GM19452 (cell line): ENCODE data around the gene SLFN13.
"Not testable (repeated sequence)": the region's sequence is repeated elsewhere in the genome, so short reads cannot be mapped to it uniquely, and the experiment has no call there.

Experiments
- ATAC-seq: cut with Tn5 transposase; IDR thresholded peaks from one replicate; pipeline ENCODE4 v1.9.1; 2021; ENCODE audit not compliant: unreplicated experiment

Gene SLFN13

DNA sequence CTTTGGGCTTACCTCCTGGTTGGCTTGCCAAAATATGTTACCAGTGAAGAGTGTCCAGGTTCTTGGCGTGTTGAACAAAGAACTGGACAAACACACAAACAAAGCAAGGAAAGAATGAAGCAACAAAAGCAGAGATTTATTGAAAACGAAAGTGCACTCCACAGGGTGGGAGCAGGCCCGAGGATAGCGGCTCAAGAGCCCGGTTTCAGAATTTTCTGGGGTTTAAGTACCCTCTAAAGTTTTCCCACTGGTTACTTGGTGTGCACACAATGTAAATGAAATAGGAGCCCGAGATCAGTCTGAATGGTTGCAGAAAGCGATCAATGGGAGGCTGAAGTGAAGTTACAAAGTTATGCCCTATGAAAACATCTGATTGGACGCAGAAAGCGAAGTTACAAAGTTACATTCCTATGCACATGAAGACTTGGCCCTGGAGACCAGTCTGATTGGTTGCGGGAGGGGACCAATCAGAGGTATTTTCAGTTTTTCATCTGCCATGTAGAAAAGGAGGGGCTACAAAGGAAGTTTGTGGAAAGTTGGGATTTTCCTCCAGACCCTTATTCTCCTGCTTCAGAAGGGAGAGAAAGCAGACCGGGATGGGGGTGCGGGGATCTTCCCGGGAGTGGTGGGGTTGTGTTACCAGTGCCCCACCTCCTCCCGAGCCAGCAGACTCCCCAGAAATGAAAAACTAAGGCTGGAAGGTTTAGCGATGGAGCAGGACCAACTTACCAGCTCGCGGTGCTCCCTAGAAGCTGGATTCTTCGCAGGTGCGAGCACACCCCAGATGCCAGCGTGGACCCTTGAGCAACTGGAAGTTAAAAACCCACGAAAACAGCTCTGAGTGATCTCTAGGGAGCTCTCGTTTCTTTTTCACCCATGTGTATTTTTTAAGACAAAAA, 16.1 kb downstream of the SLFN13 start, which contains the start of gene SLFN12:
Gene SLFN12 (minus strand): TSS at position 325 of the 899 bp plus-strand sequence. CDS start 9,472 bp downstream, outside the sequence.
- ATAC-seq: peak; percentile 71

DNA sequence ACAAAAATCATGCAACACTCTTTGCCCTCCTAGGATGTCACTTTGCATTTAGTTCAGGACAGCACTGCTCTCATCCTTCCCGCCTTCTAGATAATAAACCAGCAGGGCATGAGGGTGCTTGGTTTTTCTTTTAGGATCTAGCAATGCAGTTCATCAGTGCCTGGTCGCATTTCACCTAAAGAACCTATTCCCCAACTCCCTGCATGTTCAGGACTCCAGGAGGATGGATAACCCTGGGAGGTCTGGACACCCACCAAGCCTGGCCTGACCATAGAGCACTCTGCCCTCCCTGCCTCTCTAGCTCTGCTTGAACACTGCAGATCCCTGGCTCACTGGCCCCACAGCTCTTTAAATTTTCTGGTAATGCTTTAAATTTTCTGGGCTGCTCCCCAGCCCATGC, 18.9 kb downstream of the SLFN13 start:
- ATAC-seq: no peak

DNA sequence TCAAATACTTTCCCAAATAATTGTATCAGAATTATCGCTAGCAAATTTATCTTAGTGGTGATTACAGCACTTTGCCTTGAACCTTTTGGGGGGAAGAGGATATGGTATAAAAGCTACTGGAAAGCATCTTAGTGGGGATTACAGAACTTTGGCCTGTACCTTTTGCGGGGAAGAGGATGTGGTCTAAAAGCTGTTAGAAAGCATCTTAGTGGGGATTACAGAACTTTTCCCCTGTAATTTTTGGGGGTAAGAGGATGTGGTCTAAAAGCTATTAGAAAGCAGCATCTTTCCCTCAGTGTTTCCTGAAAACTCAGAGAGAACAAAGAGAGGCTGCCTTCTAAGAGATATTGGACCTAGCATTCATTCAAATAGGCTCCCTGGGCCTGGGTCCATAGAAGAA, 20.3 kb downstream of the SLFN13 start:
- no peak for ATAC-seq

DNA sequence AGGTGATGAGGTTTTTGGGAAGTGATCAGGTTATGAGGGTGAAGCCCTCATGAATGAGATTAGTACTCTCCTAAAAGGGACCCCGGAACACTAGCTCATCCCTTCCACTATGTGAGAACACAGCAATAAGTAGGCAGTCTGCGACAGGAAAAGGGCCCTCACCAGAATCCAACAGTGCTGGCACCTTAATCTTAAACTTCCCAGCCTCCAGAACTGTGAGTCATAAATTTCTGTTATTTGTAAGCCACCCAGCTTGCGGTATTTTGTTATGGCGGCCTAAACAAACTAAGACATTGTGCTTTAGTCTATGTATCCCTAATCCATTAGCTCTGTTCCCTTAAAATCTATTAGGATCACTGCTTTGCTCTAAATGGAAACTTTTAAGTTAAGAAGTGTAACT, 24.8 kb downstream of the SLFN13 start:
- ATAC-seq: no peak

DNA sequence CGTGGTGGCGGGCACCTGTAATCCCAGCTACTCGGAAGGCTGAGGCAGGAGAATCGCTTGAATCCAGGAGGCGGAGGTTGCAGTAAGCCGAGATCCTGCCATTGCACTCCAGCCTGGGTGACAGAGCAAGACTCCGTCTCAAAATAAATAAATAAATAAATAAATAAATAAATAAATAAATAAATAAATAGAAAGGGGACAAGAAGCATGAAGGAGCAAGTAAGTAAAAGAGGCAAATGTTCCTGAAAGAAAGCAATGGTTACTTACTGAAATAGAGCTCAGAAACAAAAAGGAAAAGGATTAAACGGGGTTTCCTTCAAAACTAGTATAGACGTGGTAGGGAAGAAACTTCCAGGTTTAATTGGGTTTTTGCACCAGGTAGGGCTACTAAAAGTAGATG, 27.5 kb downstream of the SLFN13 start:
- not testable (repeated sequence) for ATAC-seq

DNA sequence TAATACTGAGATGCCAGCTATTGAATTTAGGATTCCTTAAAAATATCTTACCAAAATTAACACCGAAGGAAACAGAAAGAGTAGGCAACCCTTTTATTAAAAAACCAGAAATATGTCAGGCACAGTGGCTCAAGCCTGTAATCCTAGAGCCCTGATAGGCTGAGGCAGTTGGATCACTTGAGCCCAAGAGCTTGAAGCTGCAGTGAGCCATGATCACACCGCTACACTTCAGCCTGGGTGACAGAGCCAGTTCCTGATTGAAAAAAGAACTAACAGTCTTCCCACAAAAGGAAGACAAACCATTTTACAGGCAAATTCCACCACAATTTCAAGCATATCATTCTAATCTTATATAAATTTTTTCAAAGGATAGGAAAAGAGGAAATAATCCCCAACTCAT, 31.9 kb downstream of the SLFN13 start:
- no peak for ATAC-seq

DNA sequence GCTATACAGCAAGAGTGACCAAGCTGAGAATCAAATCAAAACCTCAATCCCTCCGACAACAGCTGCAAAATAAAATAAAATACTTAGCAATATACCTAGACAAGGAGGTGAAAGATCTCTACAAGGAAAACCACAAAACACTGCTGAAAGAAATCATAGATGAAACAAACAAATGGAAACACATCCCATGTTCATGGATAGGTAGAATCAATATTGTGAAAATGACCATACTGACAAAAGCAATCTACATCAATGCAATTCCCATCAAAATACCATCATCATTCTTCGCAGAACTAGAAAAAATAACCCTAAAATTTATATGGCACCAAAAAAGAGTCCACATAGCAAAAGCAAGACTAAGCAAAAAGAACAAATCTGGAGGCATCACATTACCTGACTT, 33.9 kb downstream of the SLFN13 start:
- ATAC-seq: not testable (repeated sequence)

DNA sequence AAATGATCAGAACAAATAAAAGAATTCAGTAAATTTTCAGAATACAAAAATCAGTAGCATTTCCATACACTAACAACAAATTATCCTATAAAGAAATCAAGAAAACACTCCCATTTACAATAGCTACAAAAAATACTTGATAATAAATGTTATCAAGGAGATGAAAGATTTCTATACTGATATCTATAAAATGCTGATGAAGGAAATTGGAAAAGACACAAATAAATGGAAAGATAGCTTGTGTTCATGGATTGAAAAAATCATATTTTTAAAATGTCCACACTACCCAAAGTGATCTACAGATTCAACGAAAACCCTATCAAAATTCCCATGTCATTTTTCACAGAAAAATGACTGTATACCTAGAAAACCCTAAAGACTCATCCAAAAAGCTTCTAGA, 34.3 kb downstream of the SLFN13 start:
- no peak for ATAC-seq

DNA sequence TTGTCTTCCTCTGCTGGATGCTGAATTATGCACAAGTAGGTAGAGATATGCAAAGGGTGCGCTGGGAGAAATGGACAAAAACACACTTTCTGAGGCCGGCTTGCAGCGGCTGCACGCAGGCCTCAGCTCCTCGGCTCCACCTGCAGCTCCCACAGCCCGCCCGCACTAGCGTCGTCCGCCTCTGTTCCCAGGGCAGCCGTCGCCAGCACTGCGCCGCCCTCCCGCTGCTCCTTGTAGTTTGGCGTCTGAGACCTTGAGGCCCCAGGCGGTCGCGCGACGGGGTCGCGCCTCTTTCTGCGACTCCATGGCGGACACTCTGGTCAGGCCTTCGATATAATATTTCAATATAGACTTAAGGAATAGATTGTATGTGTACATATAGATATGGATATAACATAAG, 41.0 kb downstream of the SLFN13 start:
- no peak for ATAC-seq

DNA sequence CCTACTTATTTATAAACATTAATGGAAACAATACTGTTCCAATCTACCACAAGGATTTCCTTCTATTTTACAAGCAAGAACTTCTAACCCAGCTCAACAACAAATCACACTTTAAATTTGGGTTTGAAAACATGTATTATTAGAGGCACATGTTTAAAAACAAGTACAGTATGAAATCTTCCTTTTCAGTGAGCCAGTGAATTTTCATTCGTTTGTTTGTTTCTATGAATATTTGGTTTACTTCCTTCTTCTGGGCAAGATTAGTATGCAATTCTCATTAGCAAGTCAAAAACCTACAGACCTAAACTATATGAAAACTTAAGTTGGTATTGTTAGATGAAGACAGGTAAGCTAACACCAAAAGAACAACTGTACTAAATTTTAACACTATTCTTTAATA, 42.0 kb downstream of the SLFN13 start:
- ATAC-seq: no peak

DNA sequence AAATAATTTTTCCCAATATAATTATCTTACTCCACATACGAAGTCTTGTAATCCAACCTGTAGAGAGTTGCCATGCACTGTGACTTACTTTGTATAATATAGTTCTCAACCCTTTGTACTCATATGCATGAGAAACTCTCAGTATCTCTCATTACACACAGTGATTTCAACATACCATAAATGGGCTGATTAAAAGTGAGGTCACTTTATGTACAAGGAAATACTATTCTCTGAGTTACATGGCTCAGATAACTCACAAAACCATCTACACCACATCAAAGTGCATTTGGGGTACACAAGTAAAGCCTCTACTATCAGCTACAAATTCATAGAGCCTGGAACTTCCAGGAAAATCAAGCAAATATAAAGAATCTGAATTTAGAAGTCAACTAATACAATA, 44.2 kb downstream of the SLFN13 start:
- ATAC-seq: no peak

DNA sequence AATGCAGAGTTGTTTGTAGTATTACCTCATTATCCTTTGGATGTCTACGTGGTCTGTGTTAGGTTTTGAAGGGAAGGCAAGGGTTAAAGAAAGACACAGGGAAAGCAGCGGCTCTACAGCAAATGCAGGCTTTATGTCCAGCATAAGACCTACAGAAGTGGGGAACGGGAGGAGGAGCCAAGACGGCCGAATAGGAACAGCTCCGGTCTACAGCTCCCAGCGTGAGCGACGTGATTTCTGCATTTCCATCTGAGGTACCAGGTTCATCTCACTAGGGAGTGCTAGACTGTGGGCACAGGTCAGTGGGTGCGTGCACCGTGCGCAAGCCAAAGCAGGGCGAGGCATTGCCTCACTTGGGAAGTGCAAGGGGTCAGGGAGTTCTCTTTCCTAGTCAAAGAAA, 54.8 kb downstream of the SLFN13 start:
- ATAC-seq: not testable (repeated sequence)

DNA sequence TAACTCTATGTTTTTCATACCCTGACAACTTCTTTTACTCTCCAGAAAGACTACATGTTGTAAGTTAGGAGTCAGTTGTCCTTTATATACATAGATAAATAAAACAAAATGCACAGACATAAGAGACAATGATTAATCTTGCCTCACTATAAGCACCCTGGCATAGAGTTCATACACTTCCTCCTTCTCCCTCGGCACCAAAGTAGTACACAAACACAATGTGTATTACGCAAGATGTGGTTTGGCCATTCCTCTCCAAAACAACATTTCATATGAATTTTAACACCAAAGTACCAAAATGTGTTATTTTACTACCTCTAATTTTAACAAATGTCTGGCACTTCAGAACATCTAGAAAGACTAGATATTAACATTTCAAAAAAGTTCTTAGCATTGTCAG, 57.9 kb downstream of the SLFN13 start:
- ATAC-seq: no peak

DNA sequence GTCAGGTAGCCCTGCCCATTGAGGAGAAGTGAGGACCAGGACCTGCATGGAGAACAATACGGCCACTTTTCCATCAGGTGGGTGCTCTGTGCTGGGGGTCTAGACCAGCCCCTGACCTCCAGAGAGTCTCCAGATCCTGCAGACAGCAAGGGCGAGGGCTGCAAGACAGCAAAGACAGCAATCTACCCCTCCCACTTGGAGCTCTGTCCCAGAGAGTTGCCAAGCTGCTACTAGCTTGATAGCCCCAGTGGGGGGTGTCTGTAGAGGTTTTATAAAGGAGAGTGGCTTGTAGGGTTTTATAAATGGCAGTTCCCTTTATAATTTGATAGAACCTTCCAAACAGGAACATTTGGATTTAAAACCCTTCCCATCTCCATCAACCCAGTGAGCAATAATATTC, 58.4 kb downstream of the SLFN13 start:
- no peak for ATAC-seq

DNA sequence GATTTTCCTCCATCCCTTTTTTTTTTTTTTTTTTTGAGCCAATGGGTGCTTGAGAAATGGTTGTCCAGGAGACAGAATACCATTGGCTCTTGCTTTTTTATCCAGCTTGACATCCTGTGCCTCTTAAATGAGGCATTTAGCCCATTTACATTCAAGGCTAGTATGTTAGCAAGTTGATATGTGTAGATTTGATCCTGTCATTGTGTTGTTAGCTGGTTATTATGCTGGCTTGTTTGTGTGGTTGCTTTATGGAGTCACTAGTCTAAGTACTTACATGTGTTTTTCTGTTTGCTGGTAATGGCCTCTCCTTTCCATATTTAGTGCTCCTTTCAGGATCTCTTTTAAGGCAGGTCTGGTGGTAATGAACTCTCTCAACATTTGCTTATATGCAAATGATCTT, 61.1 kb downstream of the SLFN13 start:
- no peak for ATAC-seq
